NCI-H510A (cell line): ENCODE measurements around the gene EXOC6B.
"Not testable (repeated sequence)": the region's sequence is repeated elsewhere in the genome, so short reads cannot be mapped to it uniquely, and the experiment has no call there.

Experiments
- DNase-seq: peaks from one replicate; lab custom pipeline; 2025; lab: John Stamatoyannopoulos, UW

EXOC6B gene

DNA sequence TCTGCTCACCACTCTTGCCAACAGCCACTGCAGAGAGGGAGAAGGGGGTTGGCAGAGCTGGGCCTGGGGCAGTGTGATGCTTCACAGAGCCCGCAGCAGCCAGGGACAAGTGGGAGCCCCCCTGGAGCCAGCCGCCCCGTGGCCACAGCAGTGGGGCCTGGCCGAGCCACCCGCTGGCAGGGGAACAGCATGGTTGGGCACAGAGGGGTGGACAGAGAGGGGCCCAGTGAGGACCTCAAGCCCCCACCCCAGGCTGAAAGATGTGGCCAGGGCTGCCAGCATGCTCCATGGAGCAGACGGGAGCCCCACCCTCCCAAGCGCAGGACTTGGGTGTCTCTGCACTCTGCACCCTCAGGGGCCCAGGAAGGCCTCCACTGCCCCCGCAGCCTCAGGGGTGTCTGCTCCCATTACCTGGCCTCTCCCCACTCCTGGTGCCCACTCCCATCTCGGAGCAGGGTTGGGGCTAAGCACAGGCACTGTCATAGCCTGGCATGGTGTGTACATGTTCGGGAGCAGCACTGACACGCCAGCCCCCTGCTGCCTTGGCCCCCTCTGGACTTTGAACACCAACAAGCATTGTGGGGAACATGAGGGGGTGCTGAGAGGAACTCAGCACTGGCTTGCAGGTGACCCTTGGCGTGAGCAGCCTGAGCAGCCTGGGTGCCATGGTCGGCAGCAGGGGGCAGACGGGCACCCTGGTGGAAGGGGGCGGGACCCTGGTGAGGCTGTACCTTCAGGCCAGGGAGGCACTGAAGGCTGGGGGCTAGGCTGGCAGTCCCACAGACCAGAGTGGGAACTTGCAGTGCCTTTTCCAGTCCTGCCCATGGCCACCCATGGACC lies 398.6 kb downstream of the EXOC6B start:
- DNase-seq: no peak

DNA sequence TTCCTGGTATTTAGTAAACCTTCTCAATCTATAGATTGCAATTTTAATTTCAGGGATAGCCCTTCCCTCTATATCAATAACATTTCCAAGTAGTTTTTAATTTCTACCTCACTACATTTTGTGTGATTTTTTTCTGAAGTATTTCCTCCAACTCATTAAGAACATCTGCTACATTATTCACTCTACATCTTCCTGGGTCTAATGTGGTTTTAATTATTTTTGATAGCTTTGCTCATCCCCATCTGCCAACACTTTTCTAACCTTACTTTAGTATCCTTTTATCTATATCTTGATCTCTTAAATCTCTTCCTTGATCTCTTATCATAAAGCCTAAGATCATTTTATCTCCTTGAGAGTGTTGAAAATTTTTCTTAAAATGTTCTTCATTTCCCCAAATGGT lies 399.8 kb downstream of the EXOC6B start:
- DNase-seq: no peak

DNA sequence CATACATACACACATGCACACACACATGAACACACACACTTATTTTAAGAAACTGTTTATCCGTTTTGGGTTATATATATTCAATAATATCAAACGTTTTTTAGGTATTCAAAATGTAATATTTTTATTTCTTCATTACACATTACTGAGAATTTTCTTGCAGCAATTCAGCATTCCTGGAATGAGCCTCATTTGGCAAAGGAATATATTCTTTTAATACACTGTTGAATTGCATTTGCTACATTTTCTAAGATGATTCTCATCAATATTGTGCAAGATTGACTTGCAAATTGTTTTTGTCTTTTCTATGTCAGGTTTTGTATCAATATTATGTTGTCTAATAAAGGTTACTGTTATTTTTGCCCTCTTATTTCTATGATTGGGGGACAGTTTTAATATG lies 402.1 kb downstream of the EXOC6B start:
- DNase-seq: no peak

DNA sequence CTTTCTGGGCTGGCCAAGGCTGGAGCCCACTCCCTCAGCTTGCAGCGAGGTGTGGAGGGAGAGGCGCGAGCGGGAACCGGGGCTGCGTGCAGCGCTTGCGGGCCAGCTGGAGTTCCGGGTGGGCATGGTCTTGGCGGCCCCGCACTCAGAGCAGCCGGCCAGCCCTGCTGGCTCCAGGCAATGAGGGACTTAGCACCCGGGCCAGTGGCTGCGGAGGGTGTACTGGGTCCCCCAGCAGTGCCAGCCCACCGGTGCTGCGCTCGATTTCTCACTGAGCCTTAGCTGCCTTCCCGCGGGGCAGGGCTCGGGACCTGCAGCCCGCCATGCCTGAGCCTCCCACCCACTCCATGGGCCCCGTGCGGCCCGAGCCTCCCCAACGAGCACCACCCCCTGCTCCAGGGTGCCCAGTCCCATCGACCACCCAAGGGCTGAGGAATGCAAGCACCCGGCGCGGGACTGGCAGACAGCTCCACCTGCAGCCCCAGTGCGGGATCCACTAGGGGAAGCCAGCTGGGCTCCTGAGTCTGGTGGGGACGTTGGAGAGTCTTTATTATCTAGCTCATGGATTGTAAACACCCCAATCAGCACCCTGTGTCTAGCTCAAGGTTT lies 404.0 kb downstream of the EXOC6B start:
- not testable (repeated sequence) for DNase-seq

DNA sequence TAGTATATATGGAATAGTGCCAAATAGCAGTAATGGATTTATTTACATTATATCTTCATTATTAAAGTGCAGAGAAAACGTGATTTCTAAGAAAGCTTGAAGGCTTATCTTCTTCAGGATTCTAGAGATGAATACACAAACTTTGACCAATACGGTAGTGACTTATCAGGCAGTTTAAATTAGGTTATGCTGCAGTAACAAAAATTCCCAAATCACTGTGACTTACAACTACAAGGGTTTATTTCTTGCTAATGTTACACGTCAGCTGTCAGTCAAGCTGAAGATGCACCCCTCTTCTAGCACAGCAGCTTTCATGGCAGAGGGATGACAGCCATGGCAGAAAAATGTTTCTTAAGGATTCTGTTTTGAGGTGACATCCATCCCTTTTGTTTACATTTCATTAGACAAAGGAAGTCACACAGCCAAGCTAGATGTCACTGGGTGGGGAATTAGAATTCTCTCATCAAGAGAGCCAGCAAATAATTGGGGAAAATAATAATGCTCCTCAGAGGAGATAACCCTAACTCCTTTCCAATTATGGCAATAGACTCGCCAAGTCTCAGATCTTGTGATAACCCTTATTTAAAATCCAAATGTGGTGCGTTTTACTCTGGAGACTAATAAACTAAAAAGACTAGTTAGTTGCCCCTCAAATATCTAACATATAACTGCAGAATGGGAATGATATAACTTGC lies 409.9 kb downstream of the EXOC6B start:
- no peak for DNase-seq

DNA sequence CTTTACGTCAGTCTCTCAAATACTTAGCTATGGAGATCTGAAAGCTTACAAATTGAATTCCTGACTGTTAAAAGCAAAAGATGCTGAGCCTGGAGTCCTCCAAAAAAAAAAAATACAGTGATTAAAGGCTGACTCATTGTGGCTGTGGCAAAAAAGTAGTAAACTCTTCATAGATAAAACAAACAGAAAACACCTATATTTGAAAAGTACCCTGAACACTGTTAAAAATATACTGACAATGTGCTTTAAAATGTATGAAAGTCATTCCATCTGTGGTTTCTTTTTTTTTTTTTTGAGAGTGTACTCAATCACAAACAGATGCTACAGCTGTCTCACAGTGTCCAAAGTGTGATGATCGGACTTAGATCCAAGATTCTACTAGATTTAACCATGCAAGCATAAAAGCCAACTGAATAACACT lies 410.6 kb downstream of the EXOC6B start:
- no peak for DNase-seq

DNA sequence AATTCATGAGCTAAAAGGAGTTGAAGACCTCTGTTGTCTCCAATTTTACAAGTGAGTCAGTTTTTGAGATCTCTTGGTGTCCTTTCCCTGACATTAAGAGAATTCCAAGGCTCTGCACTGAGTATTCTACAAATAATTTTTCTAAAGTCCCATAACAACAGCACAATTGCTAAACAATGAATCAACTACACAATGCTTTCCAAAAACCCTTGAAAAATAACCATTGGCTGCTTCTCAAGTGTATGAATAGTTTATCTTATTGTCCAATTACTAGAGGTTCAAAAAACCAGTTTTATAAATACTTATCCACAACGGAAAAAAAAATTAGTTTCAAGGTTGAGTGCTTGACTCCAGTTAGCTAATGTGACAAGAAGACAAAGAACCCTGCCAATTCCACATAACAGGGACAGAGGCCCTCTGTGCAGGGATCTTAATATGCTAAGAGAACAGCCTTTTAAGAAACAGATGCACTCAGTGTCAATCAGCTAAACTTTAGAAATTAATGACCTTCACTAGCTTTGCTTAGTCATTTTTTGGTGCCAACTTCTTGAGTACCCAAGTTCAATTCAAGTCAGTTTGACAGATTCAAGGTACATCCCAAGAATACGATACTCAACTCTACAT lies 411.6 kb downstream of the EXOC6B start:
- no peak for DNase-seq

DNA sequence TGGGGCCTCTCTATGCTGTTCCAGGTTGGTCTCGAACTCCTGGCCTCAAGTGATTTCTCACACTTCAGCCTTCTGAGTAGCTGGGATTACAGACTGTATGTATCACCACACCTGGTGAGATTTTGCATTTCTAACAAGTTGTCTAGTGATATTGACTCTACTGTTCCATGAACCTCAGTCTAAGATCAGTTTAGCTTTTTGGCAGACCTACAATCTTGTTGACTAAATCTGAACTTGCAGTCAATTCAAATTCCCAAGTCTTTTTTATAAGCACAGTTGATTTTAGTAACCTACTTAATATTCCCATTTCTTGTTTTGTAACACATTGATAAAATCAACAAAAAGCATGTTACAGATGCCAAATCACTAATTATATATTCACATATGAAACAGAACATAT lies 412.1 kb downstream of the EXOC6B start:
- no peak for DNase-seq

DNA sequence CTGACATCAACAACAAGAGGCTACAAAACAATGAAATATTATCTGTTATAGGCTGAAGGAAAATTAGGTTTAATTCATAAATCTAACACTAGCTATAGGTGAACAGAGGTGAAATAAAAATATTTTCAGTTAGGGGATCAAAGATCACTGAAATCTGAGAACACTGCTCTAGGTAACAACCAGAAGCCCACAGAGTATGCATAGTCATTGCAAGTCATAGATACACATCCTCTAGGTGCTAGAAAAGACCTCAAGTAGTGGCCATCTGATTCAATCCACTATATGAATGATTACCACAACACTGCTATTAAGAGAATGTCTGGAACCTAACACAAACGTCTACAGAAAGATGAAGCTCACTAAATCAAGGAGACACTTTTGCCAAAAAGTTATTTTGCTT lies 413.6 kb downstream of the EXOC6B start:
- no peak for DNase-seq

DNA sequence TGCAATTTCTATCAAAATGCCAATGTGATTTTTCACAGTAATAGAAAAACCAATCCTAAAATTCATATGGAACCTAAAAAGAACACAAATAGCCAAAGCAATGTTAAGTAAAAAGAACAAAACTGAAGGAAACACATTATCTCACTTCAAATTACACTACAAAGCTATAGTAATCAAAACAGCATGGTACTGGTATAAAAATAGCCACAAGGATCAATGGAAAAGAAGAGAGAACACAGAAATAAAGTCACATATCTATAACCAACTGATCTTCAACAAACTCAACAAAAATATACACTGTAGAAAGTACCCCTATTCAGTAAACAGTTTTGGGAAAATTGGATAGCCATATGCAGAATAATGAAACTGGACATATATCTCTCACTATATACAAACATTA lies 426.0 kb downstream of the EXOC6B start:
- no peak for DNase-seq

DNA sequence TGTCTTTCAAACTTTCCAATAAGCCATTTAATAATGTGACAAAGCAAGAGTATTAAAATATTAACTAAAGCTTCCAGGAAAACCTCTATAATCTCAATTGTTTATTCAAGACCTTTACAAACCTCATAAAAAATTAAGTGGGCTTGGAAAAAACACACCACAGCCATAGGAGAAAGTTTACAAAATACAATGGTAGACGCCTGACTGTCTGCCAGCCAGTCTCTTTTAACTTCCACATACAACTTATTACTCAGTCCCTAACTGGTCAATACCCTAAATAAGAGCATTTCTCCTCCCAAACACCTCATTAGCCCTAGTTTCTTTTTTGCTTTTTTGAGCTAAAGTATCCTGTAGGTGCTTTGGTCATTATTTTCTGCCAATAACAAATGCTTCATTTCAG lies 430.7 kb downstream of the EXOC6B start:
- no peak for DNase-seq

DNA sequence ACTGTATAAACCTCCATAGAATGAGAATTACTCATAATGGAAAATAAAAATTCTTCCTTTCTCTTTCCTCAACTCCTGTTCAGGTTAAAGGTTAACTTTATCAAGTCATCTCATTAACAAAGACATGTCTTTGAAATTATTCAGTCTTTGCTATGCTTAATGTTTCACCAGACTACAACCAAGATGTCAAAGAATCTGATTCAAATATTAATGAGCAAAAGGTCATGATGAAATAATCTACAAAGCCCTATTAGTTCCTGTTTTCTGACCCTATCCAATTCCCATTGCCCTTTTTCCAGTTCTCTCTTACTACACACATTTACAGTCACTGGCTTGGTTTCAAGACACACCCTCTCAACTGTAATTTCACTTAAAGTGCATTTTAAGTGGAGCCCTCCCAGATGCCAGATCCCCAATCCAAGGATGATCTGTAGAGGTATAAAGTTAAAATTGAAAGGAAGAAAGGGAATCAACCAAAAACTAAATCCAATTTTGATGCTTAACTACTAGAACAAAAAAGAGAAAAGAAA lies 431.2 kb downstream of the EXOC6B start:
- no peak for DNase-seq

DNA sequence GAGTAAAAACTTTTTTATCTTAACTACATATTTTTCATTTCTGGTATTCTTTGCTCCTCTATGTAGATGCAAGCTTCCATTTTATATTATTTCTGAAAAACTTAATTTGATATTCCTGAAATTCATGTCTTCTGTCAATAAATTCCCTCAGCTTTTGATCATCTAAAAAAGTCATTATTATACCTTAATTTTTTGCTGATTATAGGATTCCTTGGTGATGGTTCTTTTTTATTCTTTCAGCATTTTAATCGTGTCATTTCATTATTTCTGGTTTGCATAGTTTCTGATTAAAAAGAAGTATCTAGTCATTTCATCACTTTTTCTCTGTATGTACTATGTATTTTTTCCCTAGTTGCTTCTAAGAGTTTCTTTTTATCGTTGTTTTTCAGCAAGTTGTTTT lies 436.4 kb downstream of the EXOC6B start:
- DNase-seq: no peak

DNA sequence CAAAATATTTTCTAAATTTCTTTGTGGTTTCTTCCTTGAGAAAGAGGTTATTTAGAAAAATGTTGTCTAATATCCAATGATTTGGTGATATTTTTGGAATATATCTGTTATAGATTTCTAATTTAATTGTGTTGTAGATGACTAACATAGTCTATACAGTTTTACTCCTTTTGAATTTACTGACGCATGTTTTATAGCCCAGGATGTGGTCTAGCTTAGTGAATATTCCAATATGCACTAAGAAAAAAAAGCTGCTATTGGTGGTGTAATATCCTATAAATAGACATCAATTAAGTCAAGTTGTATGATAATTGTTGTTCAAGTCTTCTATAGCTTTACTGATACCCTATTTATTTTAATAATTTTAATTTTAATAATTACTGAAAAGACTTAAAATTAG lies 437.6 kb downstream of the EXOC6B start:
- DNase-seq: no peak

DNA sequence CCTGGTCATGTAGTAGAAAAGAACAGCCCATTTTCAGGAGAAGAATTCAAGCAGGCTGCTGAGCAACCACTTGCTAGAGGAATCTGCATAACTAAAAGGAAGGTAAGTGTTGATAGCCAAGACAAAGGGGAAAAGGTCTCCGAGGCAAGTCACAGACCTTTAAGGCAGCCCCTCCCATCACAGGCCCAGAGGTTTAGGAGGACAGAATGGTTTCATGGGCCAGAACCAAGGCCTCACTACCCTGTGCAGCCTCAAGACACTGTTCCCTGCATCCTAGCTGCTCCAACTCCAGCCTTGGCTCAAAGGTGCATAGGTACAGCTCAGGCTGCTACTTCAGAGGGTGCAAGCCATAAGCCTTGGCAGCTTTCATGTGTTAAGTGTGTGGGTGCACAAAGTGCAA lies 439.5 kb downstream of the EXOC6B start:
- DNase-seq: no peak

DNA sequence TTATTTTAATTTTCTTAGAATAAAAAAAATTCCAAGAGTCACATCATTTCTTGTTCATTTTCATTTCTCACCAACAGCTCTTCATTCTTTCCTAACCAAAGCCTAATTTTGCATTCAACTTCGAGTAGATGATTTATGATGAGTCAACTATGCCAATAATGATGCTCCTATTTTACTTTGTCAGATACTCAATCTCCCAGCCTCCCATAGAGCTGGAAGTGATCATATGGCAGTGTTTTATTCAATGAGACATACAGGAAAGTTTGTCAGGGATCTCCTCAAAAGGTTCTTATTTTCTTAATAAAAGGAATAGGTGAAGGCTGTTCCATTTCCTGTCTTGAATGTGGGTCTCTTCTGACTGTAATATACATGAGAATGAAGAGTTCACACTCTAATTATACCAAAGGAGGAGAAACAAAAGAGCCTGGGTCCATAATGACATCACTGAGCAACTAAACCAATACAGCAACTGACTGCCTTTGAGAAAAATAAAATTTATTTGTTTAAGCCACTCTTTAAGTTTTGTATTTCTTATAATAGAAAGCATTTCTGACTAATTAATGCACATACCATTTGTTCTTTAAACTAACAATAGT lies 447.0 kb downstream of the EXOC6B start:
- no peak for DNase-seq

DNA sequence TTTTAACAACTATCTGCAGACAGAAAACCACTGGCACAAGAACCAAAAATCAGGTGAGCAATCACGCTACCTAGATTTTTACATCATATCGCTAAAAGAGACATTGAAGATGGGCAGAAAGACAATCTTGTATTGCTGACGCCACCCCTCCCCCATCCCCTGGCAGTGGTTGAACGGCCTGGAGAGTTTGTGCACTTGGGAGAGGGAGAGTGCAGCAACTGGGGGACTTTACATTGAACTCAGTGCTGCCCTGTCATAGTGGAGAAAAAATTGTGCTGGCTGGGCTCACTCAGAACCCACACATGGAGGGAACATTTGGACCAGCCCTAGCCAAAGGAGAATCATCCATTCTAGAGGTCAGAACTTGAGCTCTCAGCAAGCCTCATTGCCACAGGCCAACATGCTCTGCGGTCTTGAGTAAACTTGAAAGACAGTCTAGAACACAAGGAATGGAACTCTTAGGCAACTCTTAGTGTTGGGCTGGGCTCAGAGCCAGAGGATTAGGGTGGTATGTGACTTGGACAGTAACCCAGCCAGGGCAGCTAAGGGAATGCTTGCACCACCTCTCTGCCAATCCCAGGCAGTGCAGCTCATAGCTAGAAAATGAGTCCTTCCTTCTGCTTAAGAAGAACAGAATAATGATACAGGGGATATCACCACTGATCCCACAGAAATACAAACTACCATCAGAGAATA lies 458.2 kb downstream of the EXOC6B start:
- DNase-seq: no peak

DNA sequence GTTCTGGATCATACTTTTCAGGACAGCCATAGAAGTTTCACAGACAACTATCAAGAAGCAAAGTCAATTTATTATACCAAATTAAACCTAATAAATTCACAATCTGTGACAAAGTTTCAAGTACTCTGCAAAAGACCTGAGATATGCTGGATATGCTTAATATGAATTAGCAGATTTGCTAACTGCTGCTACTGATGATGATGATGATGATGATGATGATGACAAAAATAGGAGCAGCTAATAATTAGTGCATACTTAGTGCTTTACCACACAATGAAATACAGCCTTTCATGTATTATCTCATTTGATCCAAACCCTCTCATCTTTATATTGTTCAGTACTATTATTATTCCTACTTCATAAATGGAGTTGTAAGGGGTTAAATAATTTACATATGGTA lies 462.4 kb downstream of the EXOC6B start:
- DNase-seq: no peak

DNA sequence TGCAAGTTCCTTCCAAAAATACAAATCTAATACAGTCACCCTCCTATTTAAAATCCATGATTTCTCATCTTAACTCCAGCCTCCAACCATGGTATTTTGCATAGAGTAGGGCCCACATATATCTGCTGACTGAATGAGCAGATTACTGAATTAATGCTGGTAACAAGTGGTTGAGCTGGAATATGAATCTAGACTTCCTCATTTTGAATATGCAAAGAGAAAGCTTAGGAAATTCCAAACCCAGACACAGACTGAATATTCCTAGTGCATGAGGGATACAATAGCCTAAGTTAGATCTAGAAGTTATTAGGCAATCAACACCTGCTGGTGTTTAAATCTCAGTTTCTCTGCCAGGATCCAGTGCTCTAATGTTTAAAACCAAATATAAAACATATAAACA lies 463.1 kb downstream of the EXOC6B start:
- no peak for DNase-seq

DNA sequence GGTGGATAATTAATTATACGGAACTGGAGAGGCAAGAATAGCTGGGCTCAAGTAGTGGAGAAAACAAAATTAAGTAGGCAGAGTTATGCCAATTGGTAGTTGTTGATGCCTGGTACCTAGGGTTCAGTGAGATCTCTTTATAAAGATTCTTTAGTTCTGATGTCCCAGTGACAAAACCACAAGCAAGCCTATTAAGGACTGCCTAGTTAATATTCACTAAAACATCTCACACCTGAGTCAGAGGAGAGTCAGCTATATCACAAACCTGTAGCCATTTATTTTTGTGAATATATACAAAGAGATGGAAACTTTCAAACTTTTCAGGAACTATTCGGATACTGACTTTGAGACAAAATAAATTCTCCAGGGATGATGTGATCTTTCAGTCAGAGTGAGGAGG lies 464.3 kb downstream of the EXOC6B start:
- no peak for DNase-seq

DNA sequence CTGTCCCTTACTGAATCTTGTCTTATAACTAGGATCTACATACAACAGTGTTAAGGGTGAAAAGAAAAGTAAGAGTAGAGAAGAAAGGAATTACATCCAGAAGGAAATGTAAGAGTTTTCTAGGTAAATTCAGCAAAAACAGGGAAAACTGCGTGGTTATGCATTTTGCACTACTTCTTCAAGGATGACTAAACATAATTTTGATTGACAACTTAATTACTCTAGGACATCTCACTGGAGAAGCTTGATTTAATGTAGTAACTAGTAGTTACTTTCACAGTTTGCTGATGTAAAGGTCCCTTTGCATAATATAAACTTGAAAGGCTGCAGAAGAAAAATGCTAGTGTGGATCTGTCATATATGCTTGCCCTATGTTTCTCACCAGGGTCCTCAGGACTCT lies 464.8 kb downstream of the EXOC6B start:
- no peak for DNase-seq

DNA sequence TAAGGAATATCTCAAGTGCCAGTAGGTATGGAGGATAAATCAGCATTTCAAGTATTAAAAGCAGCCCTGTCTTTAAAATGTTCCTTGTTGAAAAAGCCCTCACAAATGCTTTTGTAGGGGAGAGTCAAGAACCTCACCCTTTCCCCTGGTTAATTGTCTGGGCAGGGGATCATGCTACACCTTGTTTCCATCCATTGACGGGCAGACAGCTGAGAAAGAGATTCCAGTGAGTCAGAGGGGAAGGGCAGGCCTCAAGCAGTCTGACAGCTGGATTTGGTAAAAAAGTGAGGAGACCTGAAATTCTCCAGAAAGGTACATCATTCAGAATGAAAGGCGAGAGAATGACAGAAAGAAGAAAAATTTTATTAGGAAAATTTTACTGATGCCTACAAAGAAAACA lies 475.0 kb downstream of the EXOC6B start:
- no peak for DNase-seq
